GM19324 (cell line): ENCODE results near the gene SPATA31D4.
"Not testable (repeated sequence)": the region's sequence is repeated elsewhere in the genome, so short reads cannot be mapped to it uniquely, and the experiment has no call there.

ENCODE experiments used
- ATAC-seq: cut with Tn5 transposase; IDR thresholded peaks from one replicate; pipeline ENCODE4 v1.9.1; 2021; ENCODE audit warnings: mild to moderate bottlenecking, moderate library complexity; ENCODE audit not compliant: unreplicated experiment, low FRiP score

Gene SPATA31D4

DNA sequence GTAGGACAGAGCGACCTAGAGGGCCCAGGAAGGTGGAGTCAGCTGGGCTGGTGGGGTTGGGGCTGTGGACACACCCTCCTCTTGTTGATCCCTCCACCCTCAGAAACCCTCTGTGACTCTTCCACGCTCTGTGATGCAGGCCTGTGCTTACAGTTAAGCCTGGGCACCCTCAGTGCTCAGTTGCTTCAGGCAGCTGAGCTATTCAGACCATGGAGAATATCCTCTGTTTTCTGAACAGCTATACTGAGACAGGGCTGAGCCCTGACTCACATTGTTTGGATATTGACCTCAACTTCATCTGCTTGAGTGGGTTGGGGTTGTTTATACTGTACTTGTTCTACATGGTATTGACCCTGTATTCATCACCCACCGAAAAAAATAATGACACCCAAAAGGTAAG lies at the start of gene SPATA31D4:
SPATA31D4 (plus strand) TSS at position 124 of the 400 bp plus-strand sequence; CDS start at position 210, 86 bp downstream.
- not testable (repeated sequence) for ATAC-seq

DNA sequence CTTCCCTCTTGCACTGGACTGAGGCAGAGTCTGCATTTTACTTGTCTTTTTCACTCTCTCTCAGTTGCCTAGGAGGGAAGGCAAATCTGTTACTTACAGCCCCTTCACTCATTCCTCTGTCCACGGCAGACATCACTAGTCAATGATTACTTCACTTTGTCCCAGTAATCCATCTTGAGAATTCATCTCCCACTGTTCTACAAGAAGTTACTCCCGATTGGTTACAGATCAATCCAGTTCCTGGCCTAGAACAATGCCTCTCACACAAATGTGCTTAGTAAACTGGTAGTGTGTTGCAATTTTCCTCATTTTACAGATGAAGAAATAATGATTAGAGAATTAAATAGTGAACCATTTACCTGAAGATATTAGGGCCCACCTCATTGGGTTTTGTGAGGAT lies 49.7 kb upstream of the SPATA31D4 start:
- ATAC-seq: no peak

DNA sequence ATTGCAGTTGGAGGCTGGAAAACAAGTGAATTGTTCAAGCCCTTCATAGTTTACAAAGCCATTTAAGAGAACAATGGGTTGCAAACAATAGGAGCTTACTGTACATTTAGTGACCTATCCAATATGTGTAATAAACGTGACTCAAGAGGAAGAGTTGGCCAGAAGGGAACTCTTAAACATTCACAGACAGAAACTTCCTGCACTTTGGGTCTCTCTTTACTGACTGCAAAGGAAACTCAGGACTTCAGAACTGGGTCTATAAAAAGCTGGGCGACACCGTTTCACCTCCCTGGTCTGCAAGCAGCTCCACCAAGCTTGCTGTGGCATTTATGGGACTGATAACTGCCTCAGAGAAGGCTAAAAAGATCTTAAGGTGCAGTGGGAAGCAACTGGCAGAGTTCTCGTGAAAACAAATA lies 48.7 kb upstream of the SPATA31D4 start:
- no peak for ATAC-seq

DNA sequence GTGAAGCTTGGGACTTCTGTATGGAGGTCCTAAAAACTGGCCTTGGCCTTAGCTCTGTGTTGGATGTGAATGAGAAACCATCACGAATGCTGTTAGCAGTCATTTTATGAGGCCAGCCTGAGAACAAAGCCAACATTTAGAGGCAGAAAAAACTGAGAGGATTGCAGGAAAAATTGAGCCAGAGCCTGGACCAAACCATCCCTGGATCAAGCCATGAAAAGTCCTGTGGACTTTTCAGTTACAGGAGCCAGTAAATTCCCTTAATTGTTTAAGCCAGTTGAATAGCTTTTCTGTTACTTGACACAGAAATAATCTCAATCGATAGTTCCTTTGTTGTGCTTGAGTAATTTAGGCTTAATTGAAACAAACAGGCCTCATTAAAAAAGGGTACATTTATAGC lies 42.6 kb upstream of the SPATA31D4 start:
- no peak for ATAC-seq

DNA sequence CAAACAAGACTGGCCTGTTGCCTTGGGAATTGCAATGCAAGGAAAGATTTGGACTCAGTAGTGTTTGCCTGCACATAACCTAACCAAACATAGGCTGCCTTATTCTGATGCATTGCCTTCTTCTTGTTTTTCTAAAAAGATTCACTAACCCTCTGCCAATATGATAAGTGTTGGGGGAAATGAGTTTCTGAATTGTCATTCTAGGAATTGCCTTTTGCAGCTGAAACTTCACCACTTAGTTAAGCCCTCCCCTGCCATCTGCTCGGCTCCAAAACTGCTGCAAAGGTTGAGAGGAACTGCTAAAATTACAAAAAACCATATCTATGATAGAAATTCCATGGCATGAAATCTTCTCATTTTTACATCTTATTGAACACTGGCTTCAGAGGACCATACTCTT lies 41.6 kb upstream of the SPATA31D4 start:
- ATAC-seq: no peak

DNA sequence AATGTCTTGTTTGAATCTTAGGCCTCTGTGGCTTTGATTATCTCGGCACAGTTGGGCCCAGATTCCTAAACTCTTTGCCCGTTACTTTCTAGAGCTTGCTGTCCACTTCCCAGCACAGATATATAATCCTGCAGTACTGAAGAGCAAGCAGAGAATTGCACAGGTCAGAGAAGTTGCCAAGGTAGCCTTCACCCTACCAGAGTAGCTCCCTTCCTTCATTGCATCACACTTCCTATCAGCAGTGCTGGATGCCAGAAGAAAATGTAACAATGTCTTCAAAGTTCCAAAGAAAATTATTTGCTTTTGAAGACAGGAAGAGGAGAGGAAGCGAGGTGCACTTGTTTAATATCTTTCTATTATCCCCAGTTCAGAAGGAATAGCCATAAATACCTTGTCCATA lies 38.1 kb upstream of the SPATA31D4 start:
- ATAC-seq: no peak

DNA sequence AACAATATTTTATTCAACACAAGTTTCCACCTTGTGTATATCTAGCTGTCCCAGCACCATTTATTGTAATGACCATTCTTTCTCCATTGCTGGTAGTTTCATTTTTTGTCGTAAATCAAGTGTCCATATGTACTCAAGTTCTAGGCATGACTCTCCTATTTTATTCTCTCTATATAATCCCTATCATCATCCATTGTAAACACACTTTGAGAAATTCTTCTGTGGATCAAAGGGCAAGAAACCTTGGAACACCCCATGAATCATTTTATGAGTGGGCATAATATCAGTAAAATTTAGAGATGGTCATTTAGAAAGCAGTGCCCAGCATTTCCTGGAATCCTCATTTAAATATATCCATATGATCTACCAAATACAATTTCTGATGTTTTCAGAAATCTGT lies 35.8 kb upstream of the SPATA31D4 start:
- no peak for ATAC-seq

DNA sequence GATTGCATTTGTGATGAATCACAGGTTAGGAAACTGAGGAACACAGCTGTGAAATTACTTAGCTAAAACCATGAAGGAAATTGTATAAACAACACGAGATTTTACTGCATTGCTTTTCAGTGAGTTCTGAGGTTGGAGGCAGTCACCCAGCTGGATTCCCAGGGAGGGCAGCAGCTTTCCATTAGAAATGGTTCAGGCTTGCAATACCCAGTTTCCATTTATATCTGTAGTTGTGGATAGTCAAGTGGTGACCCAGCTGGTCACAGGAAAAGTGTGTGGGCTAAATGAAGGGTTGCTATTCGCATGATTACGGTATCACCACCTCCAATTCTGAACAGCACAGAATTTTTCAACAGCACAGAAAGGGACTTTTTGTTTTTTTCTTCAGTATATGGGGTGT lies 34.3 kb upstream of the SPATA31D4 start:
- no peak for ATAC-seq

DNA sequence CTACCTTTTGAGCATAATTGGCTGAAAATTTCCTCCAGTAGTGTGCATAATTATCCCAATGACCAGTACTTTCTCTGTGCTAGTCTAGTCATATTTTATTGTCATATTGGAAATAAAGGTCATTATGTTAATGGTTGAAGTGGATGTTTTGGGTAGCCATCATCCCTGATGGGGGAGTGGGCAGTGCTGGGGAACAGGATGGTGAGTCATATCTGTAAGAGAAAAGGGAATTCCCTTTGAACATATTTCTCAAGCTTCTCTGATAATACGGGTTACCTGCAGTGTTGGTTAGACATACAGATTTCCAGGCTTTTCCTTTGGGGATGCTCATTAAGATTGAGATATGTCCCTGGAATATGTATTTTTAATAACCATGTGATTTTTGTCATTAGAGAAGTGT lies 33.3 kb upstream of the SPATA31D4 start:
- ATAC-seq: no peak

DNA sequence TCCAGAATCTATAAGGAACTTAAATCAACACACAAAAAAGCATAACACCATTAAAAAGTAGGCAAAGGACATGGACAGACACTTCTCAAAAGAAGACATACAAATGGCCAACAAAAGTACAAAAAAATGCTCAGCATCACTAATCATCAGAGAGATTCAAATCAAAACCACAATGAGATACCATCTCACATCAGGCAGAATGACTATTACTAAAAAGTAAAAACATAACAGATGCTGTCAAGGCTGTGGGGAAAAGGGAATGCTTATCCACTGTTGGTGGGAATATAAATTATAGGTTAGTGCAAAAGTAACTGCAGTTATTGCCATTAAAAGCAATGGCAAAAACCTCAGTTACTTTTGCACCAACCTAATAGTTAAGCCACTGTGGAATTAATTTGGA lies 32.2 kb upstream of the SPATA31D4 start:
- no peak for ATAC-seq

DNA sequence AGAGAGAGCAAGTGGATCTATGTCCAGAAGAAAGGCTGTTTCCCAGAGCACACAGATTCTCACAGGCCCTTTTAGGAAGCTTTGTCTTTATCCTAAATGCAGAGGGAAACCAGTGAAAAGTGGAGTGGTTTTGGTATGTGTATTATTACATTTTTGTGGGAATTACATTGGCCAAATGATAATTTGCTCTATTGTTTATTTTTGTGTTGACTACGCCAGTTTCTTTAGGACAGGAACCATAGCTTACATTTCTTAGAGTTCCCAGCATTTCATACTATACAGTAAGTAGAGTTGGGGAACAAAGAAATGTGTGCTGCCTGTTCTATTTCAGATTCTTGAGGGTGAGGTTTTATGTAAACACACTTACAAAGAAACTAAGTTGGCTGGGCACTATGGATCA lies 29.4 kb upstream of the SPATA31D4 start:
- no peak for ATAC-seq

DNA sequence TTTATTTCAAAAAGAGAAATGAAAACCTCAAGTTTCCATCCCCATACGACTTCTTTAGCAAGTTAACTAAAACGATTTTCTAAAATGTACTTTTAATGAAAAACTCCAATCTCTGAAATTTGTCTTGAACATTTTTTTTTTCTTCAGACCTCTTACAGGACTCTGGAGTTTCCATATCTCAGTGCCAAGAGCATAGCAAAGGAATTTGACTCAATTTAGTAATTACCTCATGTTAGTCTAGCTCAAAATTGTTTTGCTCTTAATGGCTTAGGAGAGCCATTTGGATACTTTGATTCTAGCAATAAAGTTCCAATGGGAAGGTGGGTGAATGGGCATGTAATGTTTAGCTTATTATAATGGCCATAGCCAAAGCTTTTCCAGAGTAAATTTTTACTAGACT lies 26.0 kb upstream of the SPATA31D4 start:
- ATAC-seq: no peak

DNA sequence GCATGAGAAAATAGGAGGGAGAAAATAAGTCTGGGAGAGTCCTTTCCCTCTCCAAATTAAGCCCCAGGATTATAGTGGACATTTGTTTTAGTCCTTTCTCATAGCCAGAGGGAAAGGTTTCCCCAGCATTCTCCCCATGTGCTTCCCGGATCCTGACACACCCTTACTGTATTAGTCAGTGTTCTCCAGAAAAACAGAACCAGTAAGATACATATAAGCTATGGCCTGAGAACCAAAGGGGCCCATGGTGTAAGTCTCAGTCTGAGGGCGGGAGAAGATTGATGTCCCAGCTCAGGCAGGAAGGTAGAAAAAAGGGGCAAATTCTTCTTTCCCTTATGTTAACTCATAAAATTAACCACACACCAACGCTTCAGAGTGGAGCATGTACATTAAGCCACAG lies 25.6 kb upstream of the SPATA31D4 start:
- ATAC-seq: no peak

DNA sequence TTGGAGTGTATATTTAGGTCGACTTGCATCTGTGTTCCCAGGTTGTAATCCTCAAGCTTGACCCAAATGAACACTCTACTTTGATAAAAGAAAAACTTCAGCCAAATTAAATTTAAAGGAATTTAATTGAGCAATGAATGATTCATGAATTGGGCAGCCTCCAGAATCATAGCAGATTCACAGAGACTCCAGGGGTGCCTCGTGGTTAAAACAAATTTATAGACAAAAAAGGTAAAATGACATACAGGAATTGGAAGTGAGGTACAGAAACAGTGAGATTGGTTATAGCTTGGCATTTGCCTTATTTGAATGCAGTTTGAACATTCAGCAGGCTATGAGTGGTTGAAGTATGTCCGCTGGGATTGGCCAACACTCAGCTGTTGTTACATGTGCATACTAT lies 21.6 kb upstream of the SPATA31D4 start:
- ATAC-seq: no peak

DNA sequence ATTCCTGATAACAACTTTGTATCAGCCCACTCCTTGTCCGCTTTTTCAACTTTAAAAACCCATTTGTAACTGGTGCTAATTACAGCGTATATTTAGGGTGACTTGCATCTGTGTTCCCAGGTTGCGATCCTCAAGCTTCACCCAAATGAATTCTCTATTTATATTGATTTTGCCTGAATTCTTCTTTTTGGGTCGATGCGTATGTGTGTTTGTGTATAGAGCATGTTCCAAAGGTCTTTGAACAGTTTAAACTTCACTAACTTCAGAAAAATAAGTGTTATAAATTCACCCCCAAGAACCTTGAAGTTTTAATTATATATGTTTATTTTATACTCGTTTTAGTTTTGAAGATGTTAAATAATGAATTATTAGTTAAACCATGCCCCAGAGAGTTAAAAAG lies 16.1 kb upstream of the SPATA31D4 start:
- no peak for ATAC-seq

DNA sequence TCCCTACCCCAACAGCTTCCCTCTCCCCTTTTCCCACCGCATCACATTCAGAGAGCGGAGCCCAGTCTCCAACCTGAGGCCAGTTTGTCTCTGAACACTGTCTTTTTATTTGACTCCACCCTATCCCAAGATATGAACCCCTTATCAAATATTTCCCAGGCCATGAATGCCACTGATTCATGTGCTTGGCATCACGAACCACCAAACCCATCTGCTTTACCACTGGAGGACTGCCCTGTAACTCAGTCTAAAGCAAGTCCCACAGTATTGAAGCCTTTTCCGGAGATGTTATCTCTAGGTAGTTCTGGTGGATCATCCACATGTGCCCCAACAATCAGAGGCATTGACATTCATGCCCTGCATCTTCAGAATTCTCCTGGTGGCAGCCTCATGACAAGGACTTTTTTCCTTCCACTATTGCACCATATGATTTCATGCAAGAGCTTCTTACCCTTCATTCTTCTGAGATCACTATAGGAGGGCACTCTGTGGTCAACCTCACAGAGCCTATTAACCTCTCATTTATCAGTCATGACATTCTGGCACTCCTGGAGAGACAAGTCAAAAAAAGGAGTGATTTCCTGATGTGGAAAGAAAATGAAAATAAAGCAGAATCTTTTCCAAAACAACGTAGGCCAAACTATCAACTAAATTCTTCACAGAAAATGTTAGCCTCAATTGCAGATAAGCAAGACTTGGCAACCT lies 12.3 kb upstream of the SPATA31D4 start:
- ATAC-seq: no peak

DNA sequence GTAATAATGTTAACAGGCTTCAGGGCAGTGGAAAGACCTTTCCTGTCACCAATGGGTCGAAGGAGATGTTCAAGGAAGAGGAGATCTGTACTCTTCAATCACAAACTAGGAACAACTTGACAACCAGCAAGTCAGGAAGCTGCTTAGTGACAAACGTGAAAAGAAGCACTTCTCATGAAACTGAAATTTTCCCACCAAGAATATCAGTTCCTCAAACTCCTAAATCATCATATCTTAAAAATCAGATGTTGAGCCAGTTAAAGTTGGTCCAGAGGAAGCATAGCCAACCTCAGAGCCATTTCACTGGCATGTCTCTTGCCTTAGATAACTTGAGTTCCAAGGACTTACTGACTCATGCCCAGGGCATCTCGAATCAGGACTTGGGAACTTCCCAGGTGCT lies 9.7 kb upstream of the SPATA31D4 start:
- ATAC-seq: not testable (repeated sequence)

DNA sequence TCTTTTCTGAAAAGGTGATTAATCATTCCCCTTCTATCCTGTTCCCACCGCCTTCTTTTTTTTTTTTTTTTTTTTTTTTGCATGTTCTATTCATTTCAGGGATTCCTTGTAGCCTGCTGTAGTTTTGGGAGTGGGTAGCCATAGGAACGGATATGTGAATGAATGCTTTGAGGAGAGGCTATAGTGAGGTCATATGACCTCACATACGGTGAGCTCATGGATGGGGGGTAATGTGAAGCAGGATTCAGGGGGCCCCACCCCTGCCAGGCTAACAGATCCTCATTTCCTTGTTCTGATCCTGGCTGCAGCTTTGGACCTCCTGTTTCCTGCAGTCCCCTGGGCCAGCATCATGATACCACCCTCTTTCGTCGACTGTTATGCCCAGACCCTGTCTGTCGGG lies 1.9 kb downstream of the SPATA31D4 start:
- ATAC-seq: not testable (repeated sequence)

DNA sequence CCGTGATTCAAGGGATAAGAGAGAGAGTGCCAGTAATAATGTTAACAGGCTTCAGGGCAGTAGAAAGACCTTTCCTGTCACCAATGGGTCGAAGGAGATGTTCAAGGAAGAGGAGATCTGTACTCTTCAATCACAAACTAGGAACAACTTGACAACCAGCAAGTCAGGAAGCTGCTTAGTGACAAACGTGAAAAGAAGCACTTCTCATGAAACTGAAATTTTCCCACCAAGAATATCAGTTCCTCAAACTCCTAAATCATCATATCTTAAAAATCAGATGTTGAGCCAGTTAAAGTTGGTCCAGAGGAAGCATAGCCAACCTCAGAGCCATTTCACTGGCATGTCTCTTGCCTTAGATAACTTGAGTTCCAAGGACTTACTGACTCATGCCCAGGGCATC lies 5.3 kb downstream of the SPATA31D4 start:
- not testable (repeated sequence) for ATAC-seq

DNA sequence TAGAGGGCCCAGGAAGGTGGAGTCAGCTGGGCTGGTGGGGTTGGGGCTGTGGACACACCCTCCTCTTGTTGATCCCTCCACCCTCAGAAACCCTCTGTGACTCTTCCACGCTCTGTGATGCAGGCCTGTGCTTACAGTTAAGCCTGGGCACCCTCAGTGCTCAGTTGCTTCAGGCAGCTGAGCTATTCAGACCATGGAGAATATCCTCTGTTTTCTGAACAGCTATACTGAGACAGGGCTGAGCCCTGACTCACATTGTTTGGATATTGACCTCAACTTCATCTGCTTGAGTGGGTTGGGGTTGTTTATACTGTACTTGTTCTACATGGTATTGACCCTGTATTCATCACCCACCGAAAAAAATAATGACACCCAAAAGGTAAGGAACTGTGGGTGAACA lies 15.2 kb downstream of the SPATA31D4 start, which contains the start of gene SPATA31D3:
SPATA31D3 (plus strand) TSS at position 108 of the 400 bp plus-strand sequence; CDS start at position 194, 86 bp downstream.
- ATAC-seq: not testable (repeated sequence)

DNA sequence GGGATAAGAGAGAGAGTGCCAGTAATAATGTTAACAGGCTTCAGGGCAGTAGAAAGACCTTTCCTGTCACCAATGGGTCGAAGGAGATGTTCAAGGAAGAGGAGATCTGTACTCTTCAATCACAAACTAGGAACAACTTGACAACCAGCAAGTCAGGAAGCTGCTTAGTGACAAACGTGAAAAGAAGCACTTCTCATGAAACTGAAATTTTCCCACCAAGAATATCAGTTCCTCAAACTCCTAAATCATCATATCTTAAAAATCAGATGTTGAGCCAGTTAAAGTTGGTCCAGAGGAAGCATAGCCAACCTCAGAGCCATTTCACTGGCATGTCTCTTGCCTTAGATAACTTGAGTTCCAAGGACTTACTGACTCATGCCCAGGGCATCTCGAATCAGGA lies 20.4 kb downstream of the SPATA31D4 start:
- not testable (repeated sequence) for ATAC-seq

DNA sequence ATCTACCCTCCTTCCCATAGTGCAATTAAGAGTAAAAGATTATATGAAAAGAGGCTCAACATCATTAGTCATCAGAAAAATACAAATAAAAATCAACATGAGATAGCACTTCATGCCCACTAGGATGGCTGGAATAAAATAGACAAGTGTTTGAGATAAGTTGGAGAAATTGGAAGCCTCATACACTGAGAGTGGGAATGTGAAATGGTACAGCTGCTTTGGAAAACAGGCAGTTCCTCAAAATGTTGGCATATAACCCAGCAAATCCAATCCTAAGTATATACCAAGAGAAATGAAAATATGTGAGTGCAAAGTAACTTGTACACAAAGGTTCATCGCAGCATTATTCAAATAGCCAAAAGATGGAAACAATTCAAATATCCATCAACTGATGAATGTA lies 24.9 kb downstream of the SPATA31D4 start:
- no peak for ATAC-seq

DNA sequence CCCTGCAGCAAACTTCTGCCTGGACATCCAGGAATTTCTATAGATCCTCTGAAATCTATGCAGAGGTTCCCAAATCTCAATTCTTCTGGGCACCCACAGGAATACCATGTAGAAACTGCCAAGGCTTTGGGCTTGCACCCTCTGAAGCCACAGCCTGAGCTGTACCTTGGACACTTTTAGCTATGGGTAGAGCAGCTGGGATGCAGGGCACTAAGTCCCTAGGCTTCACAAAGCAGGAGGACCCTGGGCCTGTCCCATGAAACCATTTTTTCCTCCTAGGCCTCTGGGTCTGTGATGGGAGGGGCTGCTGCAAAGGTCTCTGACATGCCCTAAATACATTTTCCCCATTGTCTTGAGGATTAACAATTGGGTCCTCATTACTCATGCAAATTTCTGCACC lies 27.4 kb downstream of the SPATA31D4 start:
- ATAC-seq: no peak
